IPS-18c (cell line): ENCODE measurements around the gene GGN.
"Not testable (repeated sequence)": the region's sequence is repeated elsewhere in the genome, so short reads cannot be mapped to it uniquely, and the experiment has no call there.

Source experiments
- H3K4me3 ChIP-seq: 2 replicates; pipeline ENCODE4 v1.7.0; 2013; ENCODE audit warnings: low read depth, mild to moderate bottlenecking, low read length, moderate library complexity; ENCODE audit not compliant: insufficient read depth
- H3K9me3 ChIP-seq: one replicate; pipeline ENCODE4 v1.6.1; 2013; ENCODE audit warnings: mild to moderate bottlenecking, low read length, moderate library complexity; ENCODE audit not compliant: control insufficient read depth, insufficient read depth

Gene GGN

DNA sequence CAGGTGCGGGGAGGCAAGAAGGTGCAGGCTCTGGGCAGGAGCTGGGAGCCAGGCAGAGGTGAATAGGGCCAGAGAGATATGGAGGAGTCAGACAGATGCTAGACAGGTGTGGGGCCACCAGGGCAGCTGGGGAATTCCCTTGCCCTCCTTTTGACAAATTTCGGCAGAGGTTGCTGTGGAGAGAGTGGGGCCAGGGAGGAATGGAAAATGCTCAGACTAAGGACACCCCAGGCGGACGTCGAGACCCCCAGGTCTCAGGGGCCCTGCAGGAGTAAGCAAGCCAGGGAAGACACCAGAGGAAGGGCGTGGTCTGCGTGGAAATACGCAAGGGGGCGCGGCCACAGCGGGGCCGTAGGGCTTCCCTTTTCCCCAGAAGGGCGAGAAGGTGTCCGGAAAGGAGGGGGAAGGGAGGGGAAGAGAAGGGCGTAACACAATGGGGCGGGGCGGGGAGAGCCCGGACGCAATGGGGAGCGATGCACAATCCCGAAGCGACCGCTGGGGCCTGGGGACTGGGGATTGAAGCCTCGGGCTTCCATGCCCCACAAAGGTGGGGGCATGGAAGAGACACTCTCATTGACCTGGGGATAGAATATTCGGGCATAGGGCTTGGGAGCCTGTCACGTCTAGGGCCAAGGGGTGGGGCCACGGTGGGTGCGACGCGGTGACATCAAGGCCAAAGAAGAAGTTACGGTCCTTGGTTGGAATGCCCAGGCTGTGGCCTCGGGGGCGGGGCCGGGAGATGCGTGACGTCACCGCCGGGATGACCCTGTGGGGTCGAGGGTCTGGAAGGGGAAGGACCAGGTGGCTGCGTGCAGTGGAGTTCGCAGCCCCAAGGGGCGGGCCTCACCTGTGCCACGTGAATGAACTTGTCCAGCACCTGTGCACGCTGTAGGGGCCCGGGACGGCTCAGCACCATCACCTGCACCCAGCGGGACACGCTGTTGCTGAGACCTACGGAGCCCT is 30.0 kb upstream of the GGN start:
- Histone ChIP-seq H3K9me3 (no peaks in the 10 kb centered on the region), H3K4me3 (peak overlapping the region; percentile 60)

DNA sequence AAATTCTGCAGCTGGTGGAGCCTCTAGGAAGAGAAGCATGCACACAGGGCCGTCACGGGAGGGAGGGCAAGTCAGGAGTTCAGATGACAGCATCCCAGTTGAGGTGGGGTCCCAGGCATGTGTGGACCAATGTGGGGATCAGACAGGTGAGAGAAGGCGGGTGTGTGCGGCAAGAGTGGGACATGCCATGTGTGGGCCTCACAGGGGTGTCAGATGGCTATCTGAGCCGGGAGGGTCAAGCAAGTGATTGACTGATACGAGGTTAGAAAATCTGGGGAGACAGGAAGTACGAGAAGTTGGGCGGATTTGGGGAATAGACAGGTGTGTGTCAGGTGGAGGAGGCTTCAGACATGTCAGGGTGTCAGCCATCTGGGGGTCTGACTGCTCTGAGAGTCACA is 29.3 kb upstream of the GGN start:
- Histone ChIP-seq H3K4me3 (0 out of 2 replicates have a peak overlapping the region, but pooled peaks have one; percentile 60), H3K9me3 (no peaks in the 10 kb centered on the region)

- H3K4me3 ChIP-seq, result no peak overlapping the region
These were observed 25.6 kb upstream of the GGN start for GRCh38 chr19:38413416-38413815.

GRCh38 chr19:38412961-38413360 is 25.1 kb upstream of the GGN start:
- H3K4me3 ChIP-seq, result no peak overlapping the region

More at GRCh38 chr19:38413416-38413815, 25.6 kb upstream of the GGN start:
- H3K9me3 ChIP-seq, result no peaks in the 10 kb centered on the region

GRCh38 chr19:38412491-38412890 is 24.7 kb upstream of the GGN start:
- Histone ChIP-seq H3K9me3 (no peaks in the 10 kb centered on the region), H3K4me3 (no peak overlapping the region)

More at GRCh38 chr19:38412961-38413360, 25.1 kb upstream of the GGN start:
- no peaks in the 10 kb centered on the region for H3K9me3 ChIP-seq

- not testable (repeated sequence) for H3K4me3 ChIP-seq, H3K9me3 ChIP-seq
These were observed 24.1 kb upstream of the GGN start for GRCh38 chr19:38411898-38412297.

DNA sequence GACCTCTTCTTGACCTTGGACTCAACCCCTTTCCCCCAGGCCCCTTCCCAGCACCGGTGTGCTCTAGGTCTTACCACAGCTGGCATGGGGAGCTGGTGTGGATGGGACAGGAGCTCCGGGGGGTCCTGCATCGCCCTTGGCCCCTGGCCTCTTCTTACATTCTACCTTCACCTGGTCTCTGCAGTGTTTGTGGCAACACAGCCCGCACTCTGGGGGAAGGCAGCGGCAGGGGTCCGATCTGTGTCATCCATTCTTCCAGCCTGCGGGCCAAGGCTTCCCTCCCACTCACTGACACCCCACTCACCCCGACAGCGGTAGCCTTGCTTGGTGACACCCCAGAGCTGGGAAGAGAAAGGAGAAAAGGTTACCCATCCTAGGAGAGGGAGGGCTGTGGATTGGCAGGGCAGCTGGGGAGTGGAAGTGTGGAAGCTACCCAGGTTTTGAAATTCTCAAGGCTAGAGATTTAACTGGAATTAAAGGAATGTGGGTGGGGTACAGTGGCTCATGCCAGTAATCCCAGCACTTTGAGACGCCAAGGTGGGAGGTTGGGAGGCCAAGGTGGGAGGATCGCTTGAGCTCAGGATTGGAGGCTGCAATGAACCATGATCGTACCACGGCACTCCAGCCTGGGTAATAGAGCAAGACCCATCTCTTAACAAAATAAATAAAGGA is 23.3 kb upstream of the GGN start:
- no peaks in the 10 kb centered on the region for H3K9me3 ChIP-seq
- no peak overlapping the region for H3K4me3 ChIP-seq

DNA sequence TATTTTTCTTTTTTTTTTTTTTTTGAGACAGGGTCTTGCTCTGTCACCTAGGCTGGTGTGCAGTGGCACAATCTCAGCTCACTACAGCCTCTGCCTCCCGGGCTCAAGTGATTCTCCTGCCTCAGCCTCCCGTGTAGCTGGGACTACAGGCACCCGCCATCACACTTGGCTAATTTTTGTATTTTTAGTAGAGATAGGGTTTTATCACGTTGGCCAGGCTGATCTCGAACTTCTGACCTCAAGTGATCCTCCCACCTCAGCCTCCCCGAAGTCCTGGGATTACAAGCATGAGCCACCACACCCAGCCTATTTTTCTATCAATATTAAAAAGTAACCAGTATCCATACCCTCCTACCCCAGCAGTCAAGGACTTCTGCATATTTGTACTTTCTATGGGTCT is 22.6 kb upstream of the GGN start:
- not testable (repeated sequence) for H3K9me3 ChIP-seq

DNA sequence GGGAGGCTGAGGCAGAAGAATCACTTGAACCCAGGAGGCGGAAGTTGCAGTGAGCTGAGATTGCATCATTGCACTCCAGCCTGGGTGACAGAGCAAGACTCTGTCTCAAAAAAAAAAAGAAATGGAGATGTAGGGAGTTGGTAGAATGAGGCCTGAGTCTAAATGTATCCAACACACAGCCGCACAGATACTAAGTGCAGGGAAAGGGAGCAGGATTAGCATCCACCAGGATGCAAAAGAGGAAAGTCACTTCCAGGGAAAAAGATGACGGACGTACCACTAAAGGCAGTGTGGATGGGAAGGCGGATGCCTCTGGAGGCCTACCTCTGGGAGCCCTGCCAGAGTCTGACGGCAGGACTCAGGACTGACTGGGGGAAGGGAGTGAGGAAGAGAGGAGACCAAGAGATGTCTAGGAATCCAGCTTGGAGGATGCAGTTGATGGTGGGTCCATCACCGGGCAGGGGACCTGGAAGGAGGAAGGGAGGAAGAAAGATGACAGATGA is 21.8 kb upstream of the GGN start:
- Histone ChIP-seq H3K9me3 (no peaks in the 10 kb centered on the region), H3K4me3 (no peak overlapping the region)

More for the DNA sequence above, 22.6 kb upstream of the GGN start:
- H3K4me3 ChIP-seq, result not testable (repeated sequence)

GRCh38 chr19:38405276-38405675 is 17.4 kb upstream of the GGN start:
- no peaks in the 10 kb centered on the region for H3K9me3 ChIP-seq
- no peak overlapping the region for H3K4me3 ChIP-seq

DNA sequence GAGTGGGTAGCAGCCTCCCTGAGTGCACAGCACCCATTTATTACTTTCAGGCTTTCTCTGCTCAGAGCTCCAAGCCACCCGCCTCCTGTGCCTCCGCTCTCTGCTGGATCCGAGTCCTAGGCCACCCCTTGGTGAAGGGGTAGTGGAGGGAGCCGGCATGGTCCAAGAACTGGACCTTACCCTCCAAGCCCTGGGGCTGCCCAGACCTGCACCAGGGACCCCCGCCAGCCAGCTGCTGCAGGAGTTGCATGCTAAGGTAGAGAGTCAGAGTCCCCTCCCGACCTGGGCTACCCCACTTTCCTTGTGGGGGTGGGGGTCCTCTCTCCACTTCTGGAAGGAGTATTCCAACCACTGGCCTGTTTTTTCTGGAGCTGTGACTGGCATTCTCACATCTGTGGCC is 17.0 kb upstream of the GGN start:
- Histone ChIP-seq H3K9me3 (no peaks in the 10 kb centered on the region), H3K4me3 (no peak overlapping the region)

DNA sequence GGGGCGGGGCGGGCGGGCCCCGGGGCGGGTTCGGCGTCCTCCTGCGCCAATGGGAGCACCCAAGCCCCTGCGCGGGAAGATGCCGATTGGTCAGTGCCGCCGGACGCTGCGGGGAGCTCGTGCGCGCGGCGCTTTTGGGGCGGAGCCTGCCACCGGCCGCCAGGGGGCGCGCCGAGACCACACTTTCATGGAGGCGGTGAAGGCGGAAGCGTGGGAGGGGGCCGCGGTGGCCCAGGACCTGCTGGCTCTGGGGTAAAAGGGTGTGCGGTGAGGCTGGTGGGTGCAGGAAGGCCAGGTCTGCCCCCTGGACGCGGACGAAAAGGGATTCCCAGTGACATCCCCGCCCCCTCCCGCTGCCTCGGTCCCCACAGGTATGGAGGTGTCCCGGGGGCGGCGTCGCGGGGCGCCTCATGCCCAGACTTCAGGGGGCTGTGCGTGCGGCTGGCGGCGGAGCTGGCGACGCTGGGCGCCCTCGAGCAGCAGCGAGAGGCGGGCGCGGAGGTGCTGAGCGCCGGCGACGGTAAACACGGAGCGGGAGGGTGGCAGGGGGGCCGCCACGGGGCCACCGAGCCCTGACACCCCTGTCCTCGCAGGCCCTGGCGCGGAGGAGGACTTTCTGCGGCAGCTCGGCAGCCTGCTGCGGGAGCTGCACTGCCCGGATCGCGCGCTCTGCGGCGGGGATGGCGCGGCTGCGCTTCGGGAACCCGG is 15.3 kb upstream of the GGN start, which contains the start of gene FAM98C:
Gene FAM98C (plus strand): TSS at position 127 of the 708 bp plus-strand sequence. CDS start 61 bp downstream, at position 188.
- Histone ChIP-seq H3K4me3 (peak within 1 kb of the TSS; percentile 81), H3K9me3 (no peaks in the 10 kb centered on the region)

- Histone ChIP-seq H3K4me3 (peak overlapping the region; percentile 11; the same call in 1 of the 2 replicates), H3K9me3 (no peaks in the 10 kb centered on the region)
These were observed 14.8 kb upstream of the GGN start for GRCh38 chr19:38402623-38402966.

GRCh38 chr19:38401148-38401547 is 13.3 kb upstream of the GGN start:
- no peak overlapping the region for H3K4me3 ChIP-seq
- H3K9me3 ChIP-seq, result no peaks in the 10 kb centered on the region

DNA sequence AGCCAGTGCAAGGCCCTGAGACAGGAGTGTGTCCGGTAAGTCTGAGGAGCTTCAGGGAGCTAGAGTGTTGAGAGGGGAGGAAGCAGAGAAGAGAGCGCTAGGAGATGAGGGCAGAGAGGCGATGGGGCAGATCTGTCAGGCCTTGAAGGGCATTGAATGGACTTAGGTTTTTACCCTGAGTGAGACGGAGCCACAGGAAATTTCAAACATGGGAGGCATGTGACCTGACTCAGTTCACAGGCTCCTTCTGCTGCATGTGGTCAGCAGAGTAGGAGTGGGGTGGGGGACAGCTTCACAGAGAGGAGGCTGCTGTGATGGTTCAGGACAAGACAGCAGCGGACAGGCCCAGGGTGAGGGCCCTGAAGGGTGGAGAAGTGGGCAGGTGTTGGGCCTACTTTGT is 12.5 kb upstream of the GGN start:
- no peaks in the 10 kb centered on the region for H3K9me3 ChIP-seq
- no peak overlapping the region for H3K4me3 ChIP-seq

- H3K4me3 ChIP-seq, result no peak overlapping the region
These were observed 11.7 kb upstream of the GGN start for GRCh38 chr19:38399537-38399936.

DNA sequence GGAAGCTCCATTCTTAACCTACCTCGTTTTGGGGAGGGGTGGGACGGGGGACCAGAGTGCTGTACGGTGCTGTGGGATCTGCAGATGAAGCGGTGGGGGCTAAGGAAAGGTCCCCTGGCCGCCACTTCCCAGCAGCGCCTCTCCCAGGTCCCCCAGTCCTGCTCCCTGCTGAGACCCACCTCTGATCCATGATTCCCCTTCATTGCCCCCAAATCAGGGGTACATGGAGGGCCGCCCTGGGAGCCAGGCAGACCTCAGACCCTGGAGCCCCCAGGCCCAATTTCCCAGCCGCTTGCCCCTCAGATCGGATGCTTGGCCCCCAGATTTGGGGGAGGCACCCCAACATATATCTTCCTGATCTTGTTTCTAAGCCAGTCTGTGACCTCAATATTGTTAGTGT is 11.2 kb upstream of the GGN start:
- no peaks in the 10 kb centered on the region for H3K9me3 ChIP-seq
- H3K4me3 ChIP-seq, result no peak overlapping the region

More at GRCh38 chr19:38399537-38399936, 11.7 kb upstream of the GGN start:
- no peaks in the 10 kb centered on the region for H3K9me3 ChIP-seq
